Measurements from ENCODE around the gene HDDC3. TPM values are rescaled to one million over a fixed set of nuclear protein-coding genes. Genes with fewer than 3 reads are reported as not detected.

Gene HDDC3
- total and polyA plus RNA-seq, 5 experiments from 2014 or later = 30.1 to 47.6 (median 34.1) TPM

DNA sequence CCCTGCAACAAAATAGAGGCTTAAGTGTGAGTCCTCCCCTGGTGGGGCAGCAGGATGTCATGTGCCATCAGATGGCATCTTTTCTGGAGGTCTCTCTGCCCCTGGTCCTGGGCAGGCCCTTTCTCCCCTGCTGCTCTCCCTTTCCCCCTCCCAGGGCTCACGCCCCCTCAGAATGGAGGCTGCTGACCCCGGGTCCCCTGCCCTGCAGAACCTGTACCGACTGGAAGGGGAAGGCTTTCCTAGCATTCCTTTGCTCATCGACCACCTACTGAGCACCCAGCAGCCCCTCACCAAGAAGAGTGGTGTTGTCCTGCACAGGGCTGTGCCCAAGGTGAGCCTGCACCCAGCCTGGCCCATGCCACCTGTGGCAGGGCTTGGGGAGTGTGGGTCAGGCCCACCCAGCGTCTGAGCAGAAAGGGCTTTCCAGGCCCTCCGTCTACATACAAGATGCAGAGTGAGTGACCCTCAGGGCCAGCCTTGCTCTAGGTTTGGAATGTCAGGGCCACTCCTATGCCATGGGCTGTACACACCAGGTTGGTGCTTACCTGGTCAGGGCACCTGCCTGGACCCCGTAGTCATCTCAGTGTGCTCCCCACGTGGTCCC is 40.9 kb downstream of the HDDC3 start:
- Mint-ChIP-seq H3K9me3 (no peaks in the 10 kb centered on the region), H3K4me3 (no peak overlapping the region), H3K4me1 (peaks cover 0 to 6% (median 3%) of the 10 kb centered on the region in 4 donors), H3K36me3 (no peaks in the 10 kb centered on the region), H3K27me3 (peaks cover 0 to 5% (median 0%) of the 10 kb centered on the region in 5 donors), H3K27ac (peak overlapping the region in 1 of 10 donors; percentile 53)
- ATAC-seq = no peak
- POLR2A ChIA-PET = no interaction called here
- DNase-seq = no peak

DNA sequence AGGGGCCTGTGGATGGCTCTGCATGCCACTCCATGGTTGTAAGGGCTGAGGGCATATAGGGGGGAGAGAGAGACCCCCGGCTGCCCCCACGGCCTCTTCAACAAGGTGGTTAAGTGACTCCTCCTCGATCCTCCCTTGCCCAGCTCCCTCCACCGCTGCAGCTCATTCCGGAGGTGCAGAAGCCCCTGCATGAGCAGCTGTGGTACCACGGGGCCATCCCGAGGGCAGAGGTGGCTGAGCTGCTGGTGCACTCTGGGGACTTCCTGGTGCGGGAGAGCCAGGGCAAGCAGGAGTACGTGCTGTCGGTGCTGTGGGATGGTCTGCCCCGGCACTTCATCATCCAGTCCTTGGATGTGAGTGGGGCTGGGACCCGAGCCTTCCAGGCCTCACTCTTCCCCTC is 41.5 kb downstream of the HDDC3 start:
- H3K4me3 Mint-ChIP-seq = no peak overlapping the region
- no peaks in the 10 kb centered on the region for H3K36me3 Mint-ChIP-seq
- POLR2A ChIA-PET = no interaction called here
- peaks cover 4 to 10% (median 6%) of the 10 kb centered on the region in 4 donors for H3K4me1 Mint-ChIP-seq
- peak overlapping the region in 1 of 10 donors; percentile 38 for H3K27ac Mint-ChIP-seq
- DNase-seq (no peak), ATAC-seq (no peak)
- peaks cover 0 to 5% (median 0%) of the 10 kb centered on the region in 5 donors for H3K27me3 Mint-ChIP-seq
- H3K9me3 Mint-ChIP-seq = no peaks in the 10 kb centered on the region

DNA sequence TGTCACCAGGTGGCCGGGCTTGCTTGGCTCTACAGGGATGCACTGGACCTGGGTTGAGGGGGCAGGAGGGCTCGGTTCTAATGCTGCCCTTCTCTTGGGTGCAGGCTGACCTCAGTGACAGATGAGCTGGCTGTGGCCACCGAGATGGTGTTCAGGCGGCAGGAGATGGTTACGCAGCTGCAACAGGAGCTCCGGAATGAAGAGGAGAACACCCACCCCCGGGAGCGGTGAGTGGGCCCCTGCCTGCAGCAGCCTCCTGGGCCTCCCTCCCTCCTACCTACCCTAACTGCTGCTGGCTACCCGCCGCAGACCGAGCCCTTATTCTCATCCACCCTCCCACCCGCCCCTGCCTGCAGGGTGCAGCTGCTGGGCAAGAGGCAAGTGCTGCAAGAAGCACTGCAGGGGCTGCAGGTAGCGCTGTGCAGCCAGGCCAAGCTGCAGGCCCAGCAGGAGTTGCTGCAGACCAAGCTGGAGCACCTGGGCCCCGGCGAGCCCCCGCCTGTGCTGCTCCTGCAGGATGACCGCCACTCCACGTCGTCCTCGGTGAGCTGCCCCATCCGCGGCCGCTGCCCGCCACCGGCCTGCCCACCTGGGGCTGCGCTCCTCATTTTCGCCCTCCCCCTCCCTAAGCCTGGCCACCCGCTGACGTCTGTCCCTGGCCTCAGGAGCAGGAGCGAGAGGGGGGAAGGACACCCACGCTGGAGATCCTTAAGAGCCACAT is 42.5 kb downstream of the HDDC3 start:
- DNase-seq = no peak
- no peaks in the 10 kb centered on the region for H3K36me3 Mint-ChIP-seq
- H3K27me3 Mint-ChIP-seq = peaks cover 0 to 7% (median 0%) of the 10 kb centered on the region in 5 donors
- no peaks in the 10 kb centered on the region for H3K9me3 Mint-ChIP-seq
- H3K4me1 Mint-ChIP-seq = peaks cover 7 to 20% (median 11%) of the 10 kb centered on the region in 4 donors
- POLR2A ChIA-PET = interaction anchor here (1.1 kb wide), 1 partner anchor 12 kb away, joined by 3 read pairs; no protein-coding TSS in a partner anchor
- H3K4me3 Mint-ChIP-seq = peak overlapping the region in 1 of 10 donors; percentile 48
- no peak for ATAC-seq
- no peak overlapping the region for H3K27ac Mint-ChIP-seq

DNA sequence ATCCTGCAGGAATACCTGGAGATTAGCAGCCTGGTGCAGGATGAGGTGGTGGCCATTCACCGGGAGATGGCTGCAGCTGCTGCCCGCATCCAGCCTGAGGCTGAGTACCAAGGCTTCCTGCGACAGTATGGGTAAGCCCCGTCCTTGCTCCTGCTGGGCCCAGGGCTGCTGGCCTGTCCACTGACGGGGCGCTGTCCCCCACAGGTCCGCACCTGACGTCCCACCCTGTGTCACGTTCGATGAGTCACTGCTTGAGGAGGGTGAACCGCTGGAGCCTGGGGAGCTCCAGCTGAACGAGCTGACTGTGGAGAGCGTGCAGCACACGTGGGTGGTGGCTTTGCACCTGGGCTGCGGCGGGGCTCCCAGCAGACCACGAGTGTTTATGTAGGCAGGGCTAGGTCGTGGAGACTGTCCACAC is 43.0 kb downstream of the HDDC3 start:
- POLR2A ChIA-PET = interaction anchor here (1.1 kb wide), 1 partner anchor 13 kb away, joined by 3 read pairs; no protein-coding TSS in a partner anchor
- DNase-seq (peak in 1 of 10 donors; percentile 41), ATAC-seq (no peak)
- peaks cover 0 to 9% (median 0%) of the 10 kb centered on the region in 5 donors for H3K27me3 Mint-ChIP-seq
- no peak overlapping the region for H3K27ac Mint-ChIP-seq
- H3K4me1 Mint-ChIP-seq = peaks cover 8 to 21% (median 15%) of the 10 kb centered on the region in 4 donors
- H3K36me3 Mint-ChIP-seq = no peaks in the 10 kb centered on the region
- H3K4me3 Mint-ChIP-seq = peak overlapping the region in 1 of 10 donors; percentile 48
- H3K9me3 Mint-ChIP-seq = no peaks in the 10 kb centered on the region

DNA sequence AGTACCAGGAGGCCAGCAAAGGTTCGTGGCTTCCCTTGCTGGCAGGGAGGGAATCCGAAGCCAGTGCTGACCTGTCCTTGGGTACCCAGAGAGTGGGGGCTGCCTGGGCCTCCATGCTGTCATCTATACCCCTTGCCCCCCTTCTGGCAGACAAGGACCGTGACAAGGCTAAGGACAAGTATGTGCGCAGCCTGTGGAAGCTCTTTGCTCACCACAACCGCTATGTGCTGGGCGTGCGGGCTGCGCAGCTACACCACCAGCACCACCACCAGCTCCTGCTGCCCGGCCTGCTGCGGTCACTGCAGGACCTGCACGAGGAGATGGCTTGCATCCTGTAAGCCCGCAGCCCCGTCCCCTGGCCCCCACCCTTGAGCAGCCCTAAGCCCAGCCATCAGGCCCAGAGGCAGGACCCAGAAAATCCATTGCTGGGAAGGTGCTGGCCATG is 45.3 kb downstream of the HDDC3 start:
- POLR2A ChIA-PET = no interaction called here
- Mint-ChIP-seq H3K27me3 (peaks cover 0 to 9% (median 0%) of the 10 kb centered on the region in 5 donors), H3K4me3 (no peak overlapping the region), H3K9me3 (no peaks in the 10 kb centered on the region), H3K4me1 (peaks cover 8 to 28% (median 15%) of the 10 kb centered on the region in 4 donors), H3K27ac (peak overlapping the region in 1 of 10 donors; percentile 20), H3K36me3 (no peaks in the 10 kb centered on the region)
- no peak for DNase-seq
- ATAC-seq = no peak

DNA sequence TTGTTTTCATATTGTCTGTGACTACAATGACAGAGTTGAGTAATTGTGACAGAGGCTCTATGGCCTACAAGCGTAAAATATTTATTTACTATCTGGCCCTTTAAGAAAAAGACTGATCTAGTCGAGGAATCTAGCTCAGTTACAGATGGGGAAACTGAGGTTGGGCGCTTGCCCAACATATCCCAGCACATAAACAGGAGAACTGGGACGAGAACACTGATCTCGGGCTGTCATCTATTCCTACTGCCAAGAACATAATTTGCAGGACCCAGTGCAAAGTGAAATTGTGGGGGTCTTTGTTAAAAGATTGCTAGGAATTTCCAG is 46.1 kb downstream of the HDDC3 start:
- POLR2A ChIA-PET = interaction anchor here (1.2 to 1.5 kb wide), 3 partner anchors 15 to 239 kb away, joined by 3 to 7 read pairs (median 4); partner anchors contain the start of gene MAN2A2
- Mint-ChIP-seq H3K4me3 (peak overlapping the region in 1 of 10 donors; percentile 64), H3K36me3 (peaks cover 0 to 3% (median 0%) of the 10 kb centered on the region in 3 donors), H3K27me3 (peaks cover 0 to 9% (median 0%) of the 10 kb centered on the region in 5 donors), H3K4me1 (peaks cover 8 to 28% (median 15%) of the 10 kb centered on the region in 4 donors), H3K27ac (peak overlapping the region in 1 of 10 donors; percentile 3), H3K9me3 (no peaks in the 10 kb centered on the region)
- ATAC-seq = no peak
- DNase-seq = no peak

DNA sequence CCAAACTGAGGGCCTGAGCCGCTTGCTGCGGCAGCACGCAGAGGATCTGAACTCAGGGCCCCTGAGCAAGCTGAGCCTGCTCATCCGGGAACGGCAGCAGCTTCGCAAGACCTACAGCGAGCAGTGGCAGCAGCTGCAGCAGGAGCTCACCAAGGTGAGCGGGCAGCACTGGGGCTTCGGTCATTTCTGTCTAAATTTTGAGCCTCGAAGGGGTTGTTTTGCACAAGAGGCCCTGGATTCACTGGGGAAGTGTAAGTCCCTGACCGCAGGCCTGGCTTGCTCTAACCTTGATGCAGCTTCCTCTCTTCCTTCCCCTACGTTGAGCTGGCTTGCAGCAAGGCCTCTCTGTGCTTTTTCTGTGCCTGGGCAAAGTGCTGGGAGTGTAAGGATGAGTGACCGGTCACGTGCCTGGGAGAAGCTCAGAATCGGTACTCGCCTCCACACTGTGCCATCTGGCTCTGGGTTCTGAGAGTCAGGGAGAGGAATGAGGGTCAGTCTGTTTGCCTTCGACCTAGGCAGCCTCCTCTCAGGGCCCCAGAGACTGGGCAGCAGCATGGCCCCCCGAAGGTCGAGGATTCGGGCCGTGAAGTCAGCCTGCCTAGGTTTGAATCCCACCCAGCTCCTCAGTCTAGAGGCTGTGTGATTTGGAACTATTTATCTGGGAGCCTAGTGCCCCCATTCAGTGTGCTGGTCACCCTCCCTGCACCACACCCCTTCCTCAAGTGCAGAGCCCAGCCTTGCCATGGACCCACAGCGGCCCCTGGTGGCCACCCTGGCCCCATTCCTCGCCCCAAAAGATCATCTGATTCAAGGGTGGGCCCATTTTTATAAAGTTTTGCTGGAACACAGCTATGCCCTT is 46.7 kb downstream of the HDDC3 start:
- H3K9me3 Mint-ChIP-seq = no peaks in the 10 kb centered on the region
- peak; percentile 49 to 86 (median 76) for DNase-seq
- H3K27ac Mint-ChIP-seq = peak overlapping the region in 2 of 10 donors; percentile 15 to 82
- POLR2A ChIA-PET = interaction anchor here (0.5 to 1.6 kb wide), 6 partner anchors 12 to 238 kb away, joined by 3 to 7 read pairs (median 4); partner anchors contain the start of genes BLM and MAN2A2
- H3K27me3 Mint-ChIP-seq = peaks cover 0 to 9% (median 0%) of the 10 kb centered on the region in 5 donors
- ATAC-seq = peak; percentile 78 to 81
- H3K4me3 Mint-ChIP-seq = peak overlapping the region in 5 of 10 donors; percentile 10 to 74 (median 45)
- peaks cover 0 to 5% (median 4%) of the 10 kb centered on the region in 3 donors for H3K36me3 Mint-ChIP-seq
- H3K4me1 Mint-ChIP-seq = peaks cover 8 to 28% (median 15%) of the 10 kb centered on the region in 4 donors

DNA sequence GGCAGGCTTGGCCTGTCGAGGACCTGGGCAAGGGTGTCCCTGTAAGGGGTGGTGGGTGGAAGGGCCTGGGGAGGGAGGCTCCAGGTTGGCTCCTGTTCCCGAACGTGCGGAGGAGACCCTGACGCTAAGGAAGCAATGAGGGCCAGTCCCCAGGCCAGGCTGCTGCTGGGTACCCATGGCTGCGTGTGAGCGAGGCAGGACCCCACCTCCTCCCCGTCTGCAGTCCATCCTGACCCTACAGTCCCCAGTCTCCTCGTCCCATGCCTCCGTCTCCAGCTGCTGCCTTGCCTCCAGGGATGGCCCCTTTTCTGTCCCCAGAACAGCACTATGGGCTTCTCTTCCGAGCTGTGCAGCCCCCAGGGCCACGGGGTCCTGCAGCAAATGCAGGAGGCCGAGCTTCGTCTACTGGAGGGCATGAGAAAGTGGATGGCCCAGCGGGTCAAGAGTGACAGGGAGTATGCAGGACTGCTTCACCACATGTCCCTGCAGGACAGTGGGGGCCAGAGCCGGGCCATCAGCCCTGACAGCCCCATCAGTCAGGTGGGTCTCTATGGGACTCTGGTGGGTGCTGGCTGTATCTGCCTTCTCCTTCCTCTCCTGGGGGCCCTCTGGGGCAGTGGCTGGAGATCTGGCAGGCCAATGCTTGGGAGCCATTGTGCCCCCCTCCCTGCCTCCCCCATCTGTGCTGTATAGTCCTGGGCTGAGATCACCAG is 47.5 kb downstream of the HDDC3 start:
- peak overlapping the region in 4 of 10 donors; percentile 16 to 82 (median 46) for H3K27ac Mint-ChIP-seq
- H3K27me3 Mint-ChIP-seq = peaks cover 0 to 9% (median 0%) of the 10 kb centered on the region in 5 donors
- DNase-seq = no peak
- H3K36me3 Mint-ChIP-seq = peaks cover 0 to 10% (median 4%) of the 10 kb centered on the region in 3 donors
- no peak for ATAC-seq
- H3K4me1 Mint-ChIP-seq = peaks cover 8 to 28% (median 15%) of the 10 kb centered on the region in 4 donors
- H3K9me3 Mint-ChIP-seq = no peaks in the 10 kb centered on the region
- peak overlapping the region in 4 of 10 donors; percentile 30 to 74 (median 48) for H3K4me3 Mint-ChIP-seq
- POLR2A ChIA-PET = interaction anchor here (0.5 to 1.6 kb wide), 6 partner anchors 11 to 206 kb away, joined by 3 to 7 read pairs (median 4); partner anchors contain the start of genes BLM and MAN2A2

DNA sequence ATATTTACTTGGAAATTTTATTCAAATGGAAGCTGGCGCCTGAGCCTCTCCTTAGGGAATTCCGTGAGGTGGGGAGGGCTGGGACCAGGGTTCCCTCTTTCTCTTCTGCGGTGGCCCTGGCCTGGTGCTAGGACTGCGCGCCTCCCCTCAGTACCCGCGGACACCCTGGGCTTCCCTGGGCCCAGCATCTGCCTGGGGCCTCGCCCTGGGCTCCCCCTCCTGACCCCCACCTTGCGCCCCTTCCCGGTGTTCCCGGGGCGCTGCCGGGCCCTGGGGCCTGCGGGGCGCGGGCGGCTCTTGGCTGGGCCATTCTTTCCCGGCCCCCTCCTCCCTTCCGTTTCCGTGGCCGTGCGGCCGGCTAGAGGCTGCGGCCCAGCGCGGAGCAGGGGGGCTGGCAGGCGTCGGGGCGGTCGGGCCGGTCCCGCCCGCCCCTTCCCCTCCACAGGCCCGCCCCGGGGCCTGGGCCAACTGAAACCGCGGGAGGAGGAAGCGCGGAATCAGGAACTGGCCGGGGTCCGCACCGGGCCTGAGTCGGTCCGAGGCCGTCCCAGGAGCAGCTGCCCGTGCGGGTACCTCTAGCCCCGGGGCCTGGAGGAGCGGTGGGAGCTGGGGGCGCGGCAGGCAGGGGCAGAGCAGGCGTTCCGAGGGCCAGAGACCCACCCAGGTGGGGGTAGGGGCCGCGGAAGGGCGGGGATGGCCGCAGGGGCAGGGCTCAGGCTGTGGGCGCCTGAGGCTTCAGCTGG is 48.2 kb downstream of the HDDC3 start, which contains the start of gene FES:
TSS of gene FES (plus strand) at position 529 of the 743 bp plus-strand sequence. CDS start 542 bp downstream, outside the sequence.
- Mint-ChIP-seq H3K36me3 (peaks cover 0 to 16% (median 10%) of the 10 kb centered on the region in 3 donors), H3K27me3 (peaks cover 0 to 9% (median 0%) of the 10 kb centered on the region in 5 donors), H3K27ac (peak within 1 kb of the TSS in 6 of 10 donors; percentile 13 to 82 (median 28)), H3K9me3 (no peaks in the 10 kb centered on the region), H3K4me1 (peaks cover 8 to 28% (median 15%) of the 10 kb centered on the region in 4 donors), H3K4me3 (peak within 1 kb of the TSS in 5 of 10 donors; percentile 30 to 74 (median 41))
- peak in 1 of 2 donors; percentile 20 for ATAC-seq
- no peak for DNase-seq
- POLR2A ChIA-PET = interaction anchor here (0.5 to 1.6 kb wide), 3 partner anchors 13 to 205 kb away, joined by 3 to 4 read pairs (median 3); partner anchors contain the start of gene BLM

DNA sequence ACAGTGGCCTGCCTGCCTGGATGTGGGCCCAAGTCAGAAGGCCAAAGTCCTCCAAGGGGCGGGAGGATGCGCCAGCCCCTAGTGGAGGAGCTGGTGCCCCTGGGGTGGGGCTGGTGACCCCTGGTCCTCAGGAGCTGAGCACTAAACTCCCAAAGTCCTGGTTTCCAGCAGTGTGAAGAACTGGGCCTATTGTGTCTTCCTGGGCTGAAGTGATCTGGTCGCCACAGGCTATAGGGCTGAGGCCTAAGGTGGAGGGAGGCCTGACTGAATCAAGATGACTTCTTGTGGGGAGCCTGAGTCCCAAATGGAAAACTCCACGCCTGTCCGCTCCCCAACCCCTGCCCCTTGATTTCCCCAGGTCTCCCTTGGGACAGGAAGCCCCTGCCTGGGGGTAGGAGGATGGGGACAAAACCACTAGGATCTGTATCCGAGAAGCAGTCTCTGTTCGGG is 48.8 kb downstream of the HDDC3 start:
- Mint-ChIP-seq H3K4me1 (peaks cover 8 to 28% (median 15%) of the 10 kb centered on the region in 4 donors), H3K36me3 (peaks cover 0 to 22% (median 13%) of the 10 kb centered on the region in 3 donors), H3K27me3 (peaks cover 0 to 9% (median 0%) of the 10 kb centered on the region in 5 donors), H3K4me3 (peak overlapping the region in 2 of 10 donors; percentile 41 to 53), H3K9me3 (no peaks in the 10 kb centered on the region), H3K27ac (peak overlapping the region in 2 of 10 donors; percentile 13 to 34)
- DNase-seq = no peak
- no peak for ATAC-seq
- POLR2A ChIA-PET = interaction anchor here (1.1 kb wide), 1 partner anchor 12 kb away, joined by 3 read pairs; no protein-coding TSS in a partner anchor

All from naive thymus-derived CD8-positive, alpha-beta T cell (primary cell).